GM23338 (cell line): ENCODE results near the gene CARD10. TPM values are rescaled to one million over a fixed set of nuclear protein-coding genes. Genes with fewer than 3 reads are reported as not detected.

Experiments used
- ATAC-seq: fragments of 200-7000 bp; cut with Tn5 transposase; 3 replicates; pipeline ENCODE4 v1.9.1; 2020
- DNase-seq: peaks from one replicate; pipeline ENCODE4 v3.0.0-alpha.2; 2015; ENCODE audit warnings: low spot score
- H2AFZ ChIP-seq: fragments of 200-600 bp; sonication (generic); 2 replicates; pipeline ENCODE4 v1.8.0; 2016; ENCODE audit warnings: antibody characterized with exemption, mild to moderate bottlenecking, moderate library complexity
- H3F3A ChIP-seq: fragments of 200-600 bp; sonication (generic); replicated peaks from 2 replicates; pipeline ENCODE4 v1.8.0; 2017; ENCODE audit warnings: antibody characterized with exemption, mixed run types, low read depth
- H3K27ac ChIP-seq: fragments of 200-600 bp; sonication (generic); 2 replicates; pipeline ENCODE4 v1.6.1; 2016; ENCODE audit warnings: low read depth
- H3K27me3 ChIP-seq: fragments of 200-600 bp; sonication (generic); 2 replicates; pipeline ENCODE4 v1.8.0; 2016; ENCODE audit warnings: mild to moderate bottlenecking, mixed run types, moderate library complexity; ENCODE audit not compliant: insufficient read depth
- H3K36me3 ChIP-seq: fragments of 200-600 bp; sonication (generic); 2 replicates; pipeline ENCODE4 v1.8.0; 2016; ENCODE audit warnings: mild to moderate bottlenecking; ENCODE audit not compliant: insufficient read depth
- H3K4me1 ChIP-seq: fragments of 200-600 bp; sonication (generic); 2 replicates; pipeline ENCODE4 v1.8.0; 2016; ENCODE audit warnings: mild to moderate bottlenecking, moderate library complexity; ENCODE audit not compliant: insufficient read depth
- H3K4me2 ChIP-seq: fragments of 200-600 bp; sonication (generic); 2 replicates; pipeline ENCODE4 v1.7.1; 2017; ENCODE audit warnings: mixed run types
- H3K4me3 ChIP-seq: fragments of 200-600 bp; sonication (generic); 2 replicates; pipeline ENCODE4 v1.6.1; 2016; ENCODE audit warnings: mixed run types
- H3K79me2 ChIP-seq: fragments of 200-600 bp; sonication (generic); replicated peaks from 2 replicates; pipeline ENCODE4 v1.8.0; 2017; ENCODE audit warnings: mild to moderate bottlenecking; ENCODE audit not compliant: insufficient read depth
- H3K9me2 ChIP-seq: fragments of 200-600 bp; sonication (generic); 2 replicates; pipeline ENCODE4 v1.8.0; 2017; ENCODE audit not compliant: insufficient read depth
- H4K20me1 ChIP-seq: fragments of 200-600 bp; sonication (generic); replicated peaks from 2 replicates; pipeline ENCODE4 v1.8.0; 2017; ENCODE audit warnings: mild to moderate bottlenecking; ENCODE audit not compliant: insufficient read depth
- H3K27ac Mint-ChIP-seq: 2 replicates; pipeline ENCODE4 v1.8.0; 2020; ENCODE audit warnings: inconsistent platforms, mild to moderate bottlenecking, moderate library complexity, mixed read lengths
- H3K27me3 Mint-ChIP-seq: 3 replicates; pipeline ENCODE4 v1.8.0; 2022; ENCODE audit warnings: low read depth, mild to moderate bottlenecking, moderate library complexity, mixed read lengths, inconsistent platforms; ENCODE audit not compliant: insufficient read depth, poor library complexity
- H3K36me3 Mint-ChIP-seq: 3 replicates; pipeline ENCODE4 v1.8.0; 2021; ENCODE audit warnings: low read depth, mild to moderate bottlenecking, inconsistent platforms, moderate library complexity, mixed read lengths
- H3K4me1 Mint-ChIP-seq: 3 replicates; pipeline ENCODE4 v1.8.0; 2020; ENCODE audit warnings: mild to moderate bottlenecking, inconsistent platforms, mixed read lengths
- H3K4me3 Mint-ChIP-seq: 3 replicates; pipeline ENCODE4 v1.8.0; 2021; ENCODE audit warnings: moderate library complexity, mild to moderate bottlenecking, inconsistent platforms, mixed read lengths
- H3K9me3 Mint-ChIP-seq: 3 replicates; pipeline ENCODE4 v1.8.0; 2020; ENCODE audit warnings: moderate library complexity, mild to moderate bottlenecking, inconsistent platforms, mixed read lengths
- EZH2phosphoT487 ChIP-seq: fragments of 200-600 bp; sonication (generic); IDR thresholded peaks from one replicate; pipeline ENCODE4 v1.8.1; 2018; ENCODE audit warnings: antibody characterized with exemption; ENCODE audit not compliant: unreplicated experiment
- NANOG ChIP-seq: IDR thresholded peaks from 2 replicates; pipeline ENCODE4 v1.6.1; 2016; ENCODE audit warnings: antibody characterized with exemption, borderline replicate concordance
- STAT1 ChIP-seq: IDR thresholded peaks from one replicate; pipeline ENCODE4 v1.6.1; 2016; ENCODE audit warnings: antibody characterized with exemption; ENCODE audit not compliant: unreplicated experiment
- ZNF331 ChIP-seq: fragments of 250-450 bp; sonication (Bioruptor Pico); IDR thresholded peaks from 2 replicates; pipeline ENCODE4 v1.5.0; 2020; ENCODE audit warnings: low read depth, mild to moderate bottlenecking, moderate library complexity
- polyA plus RNA-seq: library from polyadenylated mRNA; unstranded; fragments of >200 nt; fragmentation: Nextera tagmentation; extraction: Ambion mirVana; gene quantifications from 2 replicates; pipeline ENCODE4 v1.2.1, GENCODE V29; 2016
- total RNA-seq: library from RNA; depleted of rRNA; stranded (reverse); fragments of >200 nt; shearing (Covaris generic); gene quantifications from 2 replicates; pipeline ENCODE4 v1.2.3, GENCODE V29; 2014
- TF ChIP-seq, protein P1 (sequence below), 2 experiments: fragments of 200-600 bp in 1 of 2; sonication (generic) in 1 of 2; conservative IDR thresholded peaks; 2 replicates each; pipeline versions ENCODE4 v1.5.1 to v1.6.1; 2016 to 2017; ENCODE audit warnings: antibody characterized with exemption in 2 of 2, low read depth in 2 of 2, mild to moderate bottlenecking in 2 of 2, moderate library complexity in 1 of 2
- TF ChIP-seq, protein P2 (sequence below): fragments of 250-450 bp; sonication (Bioruptor Pico); IDR thresholded peaks from 2 replicates; pipeline ENCODE4 v1.5.0; 2020; ENCODE audit warnings: mild to moderate bottlenecking, moderate library complexity
- TF ChIP-seq, protein P3 (sequence below): IDR thresholded peaks from one replicate; pipeline ENCODE4 v1.6.1; 2018; ENCODE audit warnings: antibody characterized with exemption; ENCODE audit not compliant: unreplicated experiment
- TF ChIP-seq, protein P4 (sequence below): IDR thresholded peaks from 2 replicates; pipeline ENCODE4 v1.6.1; 2016; ENCODE audit warnings: antibody characterized with exemption

Gene CARD10
- total and polyA plus RNA-seq, 2 experiments from 2014 or later, result 5.4 to 17.2 TPM

DNA sequence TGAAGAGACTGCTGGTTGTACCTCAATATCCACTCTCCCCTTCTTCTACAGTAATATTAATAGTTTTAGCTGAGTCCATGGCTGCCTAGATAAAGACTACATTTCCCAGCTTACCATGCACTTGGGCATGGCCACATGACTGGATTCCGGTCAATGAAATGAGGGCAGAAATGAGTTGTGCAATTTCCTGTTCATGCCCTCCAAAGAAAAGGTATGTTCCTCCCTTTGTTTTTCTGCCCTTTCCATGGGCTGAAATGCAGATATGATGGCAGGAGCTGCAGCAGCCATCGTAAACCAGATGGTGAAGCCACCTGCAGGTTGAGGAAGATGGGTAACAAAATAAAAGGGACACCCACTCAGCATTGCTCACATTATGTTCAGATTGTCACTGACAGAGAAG, 76.7 kb downstream of the CARD10 start (continued):
- TF ChIP-seq, protein P1, sequence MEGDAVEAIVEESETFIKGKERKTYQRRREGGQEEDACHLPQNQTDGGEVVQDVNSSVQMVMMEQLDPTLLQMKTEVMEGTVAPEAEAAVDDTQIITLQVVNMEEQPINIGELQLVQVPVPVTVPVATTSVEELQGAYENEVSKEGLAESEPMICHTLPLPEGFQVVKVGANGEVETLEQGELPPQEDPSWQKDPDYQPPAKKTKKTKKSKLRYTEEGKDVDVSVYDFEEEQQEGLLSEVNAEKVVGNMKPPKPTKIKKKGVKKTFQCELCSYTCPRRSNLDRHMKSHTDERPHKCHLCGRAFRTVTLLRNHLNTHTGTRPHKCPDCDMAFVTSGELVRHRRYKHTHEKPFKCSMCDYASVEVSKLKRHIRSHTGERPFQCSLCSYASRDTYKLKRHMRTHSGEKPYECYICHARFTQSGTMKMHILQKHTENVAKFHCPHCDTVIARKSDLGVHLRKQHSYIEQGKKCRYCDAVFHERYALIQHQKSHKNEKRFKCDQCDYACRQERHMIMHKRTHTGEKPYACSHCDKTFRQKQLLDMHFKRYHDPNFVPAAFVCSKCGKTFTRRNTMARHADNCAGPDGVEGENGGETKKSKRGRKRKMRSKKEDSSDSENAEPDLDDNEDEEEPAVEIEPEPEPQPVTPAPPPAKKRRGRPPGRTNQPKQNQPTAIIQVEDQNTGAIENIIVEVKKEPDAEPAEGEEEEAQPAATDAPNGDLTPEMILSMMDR (conservative IDR thresholded peaks at IDR 0.05; ENCODE audit: low read depth in 2 of 2), result no peak
- TF ChIP-seq, protein P2, sequence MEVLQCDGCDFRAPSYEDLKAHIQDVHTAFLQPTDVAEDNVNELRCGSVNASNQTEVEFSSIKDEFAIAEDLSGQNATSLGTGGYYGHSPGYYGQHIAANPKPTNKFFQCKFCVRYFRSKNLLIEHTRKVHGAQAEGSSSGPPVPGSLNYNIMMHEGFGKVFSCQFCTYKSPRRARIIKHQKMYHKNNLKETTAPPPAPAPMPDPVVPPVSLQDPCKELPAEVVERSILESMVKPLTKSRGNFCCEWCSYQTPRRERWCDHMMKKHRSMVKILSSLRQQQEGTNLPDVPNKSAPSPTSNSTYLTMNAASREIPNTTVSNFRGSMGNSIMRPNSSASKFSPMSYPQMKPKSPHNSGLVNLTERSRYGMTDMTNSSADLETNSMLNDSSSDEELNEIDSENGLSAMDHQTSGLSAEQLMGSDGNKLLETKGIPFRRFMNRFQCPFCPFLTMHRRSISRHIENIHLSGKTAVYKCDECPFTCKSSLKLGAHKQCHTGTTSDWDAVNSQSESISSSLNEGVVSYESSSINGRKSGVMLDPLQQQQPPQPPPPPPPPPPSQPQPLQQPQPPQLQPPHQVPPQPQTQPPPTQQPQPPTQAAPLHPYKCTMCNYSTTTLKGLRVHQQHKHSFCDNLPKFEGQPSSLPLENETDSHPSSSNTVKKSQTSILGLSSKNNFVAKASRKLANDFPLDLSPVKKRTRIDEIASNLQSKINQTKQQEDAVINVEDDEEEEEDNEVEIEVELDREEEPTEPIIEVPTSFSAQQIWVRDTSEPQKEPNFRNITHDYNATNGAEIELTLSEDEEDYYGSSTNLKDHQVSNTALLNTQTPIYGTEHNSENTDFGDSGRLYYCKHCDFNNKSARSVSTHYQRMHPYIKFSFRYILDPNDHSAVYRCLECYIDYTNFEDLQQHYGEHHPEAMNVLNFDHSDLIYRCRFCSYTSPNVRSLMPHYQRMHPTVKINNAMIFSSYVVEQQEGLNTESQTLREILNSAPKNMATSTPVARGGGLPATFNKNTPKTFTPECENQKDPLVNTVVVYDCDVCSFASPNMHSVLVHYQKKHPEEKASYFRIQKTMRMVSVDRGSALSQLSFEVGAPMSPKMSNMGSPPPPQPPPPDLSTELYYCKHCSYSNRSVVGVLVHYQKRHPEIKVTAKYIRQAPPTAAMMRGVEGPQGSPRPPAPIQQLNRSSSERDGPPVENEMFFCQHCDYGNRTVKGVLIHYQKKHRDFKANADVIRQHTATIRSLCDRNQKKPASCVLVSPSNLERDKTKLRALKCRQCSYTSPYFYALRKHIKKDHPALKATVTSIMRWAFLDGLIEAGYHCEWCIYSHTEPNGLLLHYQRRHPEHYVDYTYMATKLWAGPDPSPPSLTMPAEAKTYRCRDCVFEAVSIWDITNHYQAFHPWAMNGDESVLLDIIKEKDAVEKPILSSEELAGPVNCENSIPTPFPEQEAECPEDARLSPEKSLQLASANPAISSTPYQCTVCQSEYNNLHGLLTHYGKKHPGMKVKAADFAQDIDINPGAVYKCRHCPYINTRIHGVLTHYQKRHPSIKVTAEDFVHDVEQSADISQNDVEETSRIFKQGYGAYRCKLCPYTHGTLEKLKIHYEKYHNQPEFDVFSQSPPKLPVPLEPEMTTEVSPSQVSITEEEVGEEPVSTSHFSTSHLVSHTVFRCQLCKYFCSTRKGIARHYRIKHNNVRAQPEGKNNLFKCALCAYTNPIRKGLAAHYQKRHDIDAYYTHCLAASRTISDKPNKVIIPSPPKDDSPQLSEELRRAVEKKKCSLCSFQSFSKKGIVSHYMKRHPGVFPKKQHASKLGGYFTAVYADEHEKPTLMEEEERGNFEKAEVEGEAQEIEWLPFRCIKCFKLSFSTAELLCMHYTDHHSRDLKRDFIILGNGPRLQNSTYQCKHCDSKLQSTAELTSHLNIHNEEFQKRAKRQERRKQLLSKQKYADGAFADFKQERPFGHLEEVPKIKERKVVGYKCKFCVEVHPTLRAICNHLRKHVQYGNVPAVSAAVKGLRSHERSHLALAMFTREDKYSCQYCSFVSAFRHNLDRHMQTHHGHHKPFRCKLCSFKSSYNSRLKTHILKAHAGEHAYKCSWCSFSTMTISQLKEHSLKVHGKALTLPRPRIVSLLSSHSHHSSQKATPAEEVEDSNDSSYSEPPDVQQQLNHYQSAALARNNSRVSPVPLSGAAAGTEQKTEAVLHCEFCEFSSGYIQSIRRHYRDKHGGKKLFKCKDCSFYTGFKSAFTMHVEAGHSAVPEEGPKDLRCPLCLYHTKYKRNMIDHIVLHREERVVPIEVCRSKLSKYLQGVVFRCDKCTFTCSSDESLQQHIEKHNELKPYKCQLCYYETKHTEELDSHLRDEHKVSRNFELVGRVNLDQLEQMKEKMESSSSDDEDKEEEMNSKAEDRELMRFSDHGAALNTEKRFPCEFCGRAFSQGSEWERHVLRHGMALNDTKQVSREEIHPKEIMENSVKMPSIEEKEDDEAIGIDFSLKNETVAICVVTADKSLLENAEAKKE (CRISPR knock-in tag), result no peak

DNA sequence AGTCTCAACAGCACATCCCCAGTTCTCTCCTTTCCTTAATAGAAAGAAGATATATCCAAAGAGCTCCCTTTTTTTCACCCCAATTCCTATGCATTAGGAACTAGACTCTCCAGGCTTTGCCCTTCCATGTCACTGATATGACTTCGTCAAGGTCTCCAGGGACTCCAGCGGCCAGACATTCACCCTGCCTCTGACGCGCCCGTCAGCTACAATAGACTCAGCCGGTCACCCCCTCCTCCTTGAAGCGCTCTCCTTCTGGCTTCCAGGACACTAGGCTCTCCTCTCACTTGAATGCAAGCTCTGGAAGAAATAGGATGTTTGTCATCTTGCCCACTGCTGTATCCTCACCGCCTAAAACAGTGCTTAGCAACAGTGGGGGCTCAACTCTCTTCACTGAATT, 77.1 kb downstream of the CARD10 start:
- Mint-ChIP-seq H3K9me3 (peaks cover 9% of the 10 kb centered on the region), H3K4me3 (no peak overlapping the region), H3K4me1 (no peaks in the 10 kb centered on the region), H3K27ac (no peak overlapping the region), H3K36me3 (no peaks in the 10 kb centered on the region), H3K27me3 (peaks cover 3% of the 10 kb centered on the region)
- Histone ChIP-seq H3K27me3 (no peaks in the 10 kb centered on the region), H3K4me2 (no peak overlapping the region), H3K36me3 (no peaks in the 10 kb centered on the region), H3K27ac (no peak overlapping the region), H3K4me3 (no peak overlapping the region), H4K20me1 (no peaks in the 10 kb centered on the region), H3K4me1 (no peaks in the 10 kb centered on the region), H2AFZ (no peak overlapping the region), H3K79me2 (no peaks in the 10 kb centered on the region), H3K9me2 (no peaks in the 10 kb centered on the region), H3F3A (no peaks in the 10 kb centered on the region)
- ATAC-seq (no peak), DNase-seq (no peak)
- TF ChIP-seq ZNF331 (CRISPR knock-in tag) (no peak), STAT1 (no peak), NANOG (no peak), EZH2phosphoT487 (no peak)
- TF ChIP-seq, protein P3, sequence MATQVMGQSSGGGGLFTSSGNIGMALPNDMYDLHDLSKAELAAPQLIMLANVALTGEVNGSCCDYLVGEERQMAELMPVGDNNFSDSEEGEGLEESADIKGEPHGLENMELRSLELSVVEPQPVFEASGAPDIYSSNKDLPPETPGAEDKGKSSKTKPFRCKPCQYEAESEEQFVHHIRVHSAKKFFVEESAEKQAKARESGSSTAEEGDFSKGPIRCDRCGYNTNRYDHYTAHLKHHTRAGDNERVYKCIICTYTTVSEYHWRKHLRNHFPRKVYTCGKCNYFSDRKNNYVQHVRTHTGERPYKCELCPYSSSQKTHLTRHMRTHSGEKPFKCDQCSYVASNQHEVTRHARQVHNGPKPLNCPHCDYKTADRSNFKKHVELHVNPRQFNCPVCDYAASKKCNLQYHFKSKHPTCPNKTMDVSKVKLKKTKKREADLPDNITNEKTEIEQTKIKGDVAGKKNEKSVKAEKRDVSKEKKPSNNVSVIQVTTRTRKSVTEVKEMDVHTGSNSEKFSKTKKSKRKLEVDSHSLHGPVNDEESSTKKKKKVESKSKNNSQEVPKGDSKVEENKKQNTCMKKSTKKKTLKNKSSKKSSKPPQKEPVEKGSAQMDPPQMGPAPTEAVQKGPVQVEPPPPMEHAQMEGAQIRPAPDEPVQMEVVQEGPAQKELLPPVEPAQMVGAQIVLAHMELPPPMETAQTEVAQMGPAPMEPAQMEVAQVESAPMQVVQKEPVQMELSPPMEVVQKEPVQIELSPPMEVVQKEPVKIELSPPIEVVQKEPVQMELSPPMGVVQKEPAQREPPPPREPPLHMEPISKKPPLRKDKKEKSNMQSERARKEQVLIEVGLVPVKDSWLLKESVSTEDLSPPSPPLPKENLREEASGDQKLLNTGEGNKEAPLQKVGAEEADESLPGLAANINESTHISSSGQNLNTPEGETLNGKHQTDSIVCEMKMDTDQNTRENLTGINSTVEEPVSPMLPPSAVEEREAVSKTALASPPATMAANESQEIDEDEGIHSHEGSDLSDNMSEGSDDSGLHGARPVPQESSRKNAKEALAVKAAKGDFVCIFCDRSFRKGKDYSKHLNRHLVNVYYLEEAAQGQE, result no peak
- TF ChIP-seq, protein P1 (conservative IDR thresholded peaks at IDR 0.05; ENCODE audit: low read depth in 2 of 2), result no peak
- TF ChIP-seq, protein P4, sequence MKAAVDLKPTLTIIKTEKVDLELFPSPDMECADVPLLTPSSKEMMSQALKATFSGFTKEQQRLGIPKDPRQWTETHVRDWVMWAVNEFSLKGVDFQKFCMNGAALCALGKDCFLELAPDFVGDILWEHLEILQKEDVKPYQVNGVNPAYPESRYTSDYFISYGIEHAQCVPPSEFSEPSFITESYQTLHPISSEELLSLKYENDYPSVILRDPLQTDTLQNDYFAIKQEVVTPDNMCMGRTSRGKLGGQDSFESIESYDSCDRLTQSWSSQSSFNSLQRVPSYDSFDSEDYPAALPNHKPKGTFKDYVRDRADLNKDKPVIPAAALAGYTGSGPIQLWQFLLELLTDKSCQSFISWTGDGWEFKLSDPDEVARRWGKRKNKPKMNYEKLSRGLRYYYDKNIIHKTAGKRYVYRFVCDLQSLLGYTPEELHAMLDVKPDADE, result no peak
